Osteoblast (primary cell): ENCODE data around the gene CFAP92. TPM values are rescaled to one million over a fixed set of nuclear protein-coding genes. Genes with fewer than 3 reads are reported as not detected.
A peak's percentile ranks its signal among the peaks of the same experiment; 100 is the strongest.

ENCODE experiments used
- DNase-seq: peaks from one replicate; pipeline ENCODE4 v3.0.0; 2011; ENCODE audit warnings: low spot score, mixed read lengths; ENCODE audit not compliant: insufficient read length; ENCODE audit errors: missing footprints
- H2AFZ ChIP-seq: 2 replicates; pipeline ENCODE4 v1.6.0; 2011; ENCODE audit warnings: mild to moderate bottlenecking, low read length
- H3K27ac ChIP-seq: 2 replicates; pipeline ENCODE4 v1.5.1; 2011; ENCODE audit warnings: mild to moderate bottlenecking, low read depth, low read length, moderate library complexity
- H3K27me3 ChIP-seq: 2 replicates; pipeline ENCODE4 v1.6.0; 2012; ENCODE audit warnings: mild to moderate bottlenecking, control low read depth, inconsistent platforms, low read length, moderate library complexity; ENCODE audit not compliant: insufficient read depth
- H3K36me3 ChIP-seq: 2 replicates; pipeline ENCODE4 v1.5.1; 2011; ENCODE audit warnings: mild to moderate bottlenecking, low read length, control low read depth, moderate library complexity; ENCODE audit not compliant: insufficient read depth
- H3K4me1 ChIP-seq: 2 replicates; pipeline ENCODE4 v1.5.1; 2011; ENCODE audit warnings: mild to moderate bottlenecking, low read length, control low read depth, moderate library complexity; ENCODE audit not compliant: insufficient read depth
- H3K4me2 ChIP-seq: 2 replicates; pipeline ENCODE4 v1.6.0; 2011; ENCODE audit warnings: mild to moderate bottlenecking, low read length; ENCODE audit not compliant: insufficient read depth
- H3K4me3 ChIP-seq: fragments of 200-600 bp; sonication (generic); 3 replicates; pipeline ENCODE4 v1.5.1; 2012; ENCODE audit warnings: mild to moderate bottlenecking, low read length, inconsistent platforms; ENCODE audit not compliant: insufficient read depth
- H3K79me2 ChIP-seq: 2 replicates; pipeline ENCODE4 v1.6.0; 2012; ENCODE audit warnings: mild to moderate bottlenecking, low read length, control low read depth, inconsistent platforms; ENCODE audit not compliant: insufficient read depth
- H3K9me3 ChIP-seq: 2 replicates; pipeline ENCODE4 v1.5.1; 2011; ENCODE audit warnings: low read depth, low read length, control low read depth
- H4K20me1 ChIP-seq: 2 replicates; pipeline ENCODE4 v1.6.0; 2012; ENCODE audit warnings: mild to moderate bottlenecking, low read length, control low read depth; ENCODE audit not compliant: insufficient read depth
- CTCF ChIP-seq: IDR thresholded peaks from 2 replicates; pipeline ENCODE4 v1.5.1; 2011; ENCODE audit warnings: mild to moderate bottlenecking, low read depth, low read length, moderate library complexity; ENCODE audit errors: extremely low read depth
- total RNA-seq: library from RNA; depleted of rRNA; stranded (reverse); fragments of >200 nt; gene quantifications from 2 replicates; pipeline ENCODE4 v1.2.3, GENCODE V29; 2012

The CFAP92 gene
- total RNA-seq, 1 donor = not detected

GRCh38 chr3:129000742-129001100, 6.8 kb upstream of the CFAP92 start:
- no peak overlapping the region for H3K4me2 ChIP-seq
- H3K4me3 ChIP-seq = no peak overlapping the region
- peak; percentile 73 for DNase-seq
- peaks cover 81% of the 10 kb centered on the region for H3K27me3 ChIP-seq
- no peaks in the 10 kb centered on the region for H3K36me3 ChIP-seq
- no peaks in the 10 kb centered on the region for H3K9me3 ChIP-seq
- no peak overlapping the region for H3K27ac ChIP-seq
- no peaks in the 10 kb centered on the region for H3K79me2 ChIP-seq
- no peak for TF ChIP-seq CTCF
- no peaks in the 10 kb centered on the region for H4K20me1 ChIP-seq
- H2AFZ ChIP-seq = no peak overlapping the region
- H3K4me1 ChIP-seq = no peaks in the 10 kb centered on the region

GRCh38 chr3:128999102-128999501, 5.2 kb upstream of the CFAP92 start:
- peaks cover 88% of the 10 kb centered on the region for H3K27me3 ChIP-seq
- TF ChIP-seq CTCF = no peak
- H3K4me3 ChIP-seq = no peak overlapping the region

GRCh38 chr3:128998561-128998960, 4.7 kb upstream of the CFAP92 start:
- Histone ChIP-seq H2AFZ (no peak overlapping the region), H3K27me3 (peaks cover 90% of the 10 kb centered on the region)
- no peak for TF ChIP-seq CTCF

More at GRCh38 chr3:128999102-128999501, 5.2 kb upstream of the CFAP92 start:
- no peak overlapping the region for H3K4me2 ChIP-seq
- peaks cover 2% of the 10 kb centered on the region for H3K4me1 ChIP-seq
- H4K20me1 ChIP-seq = no peaks in the 10 kb centered on the region
- DNase-seq = peak; percentile 82
- H2AFZ ChIP-seq = no peak overlapping the region
- no peaks in the 10 kb centered on the region for H3K9me3 ChIP-seq
- H3K79me2 ChIP-seq = no peaks in the 10 kb centered on the region
- no peaks in the 10 kb centered on the region for H3K36me3 ChIP-seq
- H3K27ac ChIP-seq = no peak overlapping the region

GRCh38 chr3:128997486-128998133, 3.7 kb upstream of the CFAP92 start:
- no peak for DNase-seq
- Histone ChIP-seq H3K9me3 (no peaks in the 10 kb centered on the region), H2AFZ (no peak overlapping the region), H3K79me2 (no peaks in the 10 kb centered on the region), H3K36me3 (no peaks in the 10 kb centered on the region), H3K4me1 (peaks cover 3% of the 10 kb centered on the region), H3K27me3 (peaks cover 90% of the 10 kb centered on the region), H4K20me1 (no peaks in the 10 kb centered on the region), H3K4me2 (no peak overlapping the region), H3K4me3 (no peak overlapping the region), H3K27ac (no peak overlapping the region)
- TF ChIP-seq CTCF = no peak

More at GRCh38 chr3:128998561-128998960, 4.7 kb upstream of the CFAP92 start:
- H3K27ac ChIP-seq = no peak overlapping the region
- no peak overlapping the region for H3K4me2 ChIP-seq
- H3K4me3 ChIP-seq = no peak overlapping the region
- DNase-seq = peak; percentile 61
- no peaks in the 10 kb centered on the region for H3K36me3 ChIP-seq
- H3K9me3 ChIP-seq = no peaks in the 10 kb centered on the region
- H3K4me1 ChIP-seq = peaks cover 3% of the 10 kb centered on the region
- H4K20me1 ChIP-seq = no peaks in the 10 kb centered on the region
- H3K79me2 ChIP-seq = no peaks in the 10 kb centered on the region
